ENCODE measurements around the gene NEIL1. TPM values are rescaled to one million over a fixed set of nuclear protein-coding genes. Genes with fewer than 3 reads are reported as not detected.

Gene NEIL1
- total and polyA plus RNA-seq, 10 of the 15 experiments (the other 5 are each of a cell fraction or from before 2014, with no cell fraction given): 0.10 to 2.3 (median 0.66) TPM

GRCh38 chr15:75367913-75368688, 21.3 kb downstream of the NEIL1 start, which contains the start of gene MAN2C1 (continued):
- TF ChIP-seq USF2 (IDR thresholded peaks at IDR 0.05; ENCODE audit: borderline replicate concordance, low read depth, low read length): no peak; the same call in 1 of the 2 replicates
- TF ChIP-seq, protein P1, sequence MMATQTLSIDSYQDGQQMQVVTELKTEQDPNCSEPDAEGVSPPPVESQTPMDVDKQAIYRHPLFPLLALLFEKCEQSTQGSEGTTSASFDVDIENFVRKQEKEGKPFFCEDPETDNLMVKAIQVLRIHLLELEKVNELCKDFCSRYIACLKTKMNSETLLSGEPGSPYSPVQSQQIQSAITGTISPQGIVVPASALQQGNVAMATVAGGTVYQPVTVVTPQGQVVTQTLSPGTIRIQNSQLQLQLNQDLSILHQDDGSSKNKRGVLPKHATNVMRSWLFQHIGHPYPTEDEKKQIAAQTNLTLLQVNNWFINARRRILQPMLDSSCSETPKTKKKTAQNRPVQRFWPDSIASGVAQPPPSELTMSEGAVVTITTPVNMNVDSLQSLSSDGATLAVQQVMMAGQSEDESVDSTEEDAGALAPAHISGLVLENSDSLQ (IDR thresholded peaks at IDR 0.05): 0 out of 2 replicates have a peak, but pooled peaks have one; percentile 34
- no peak for TF ChIP-seq MTA3 (IDR thresholded peaks at IDR 0.05; ENCODE audit: borderline replicate concordance, low read length)
- peak; percentile 88 for TF ChIP-seq BACH1 (IDR thresholded peaks at IDR 0.05; ENCODE audit: borderline replicate concordance)
- peak; percentile 9; the same call in 1 of the 2 replicates for TF ChIP-seq TCF7 (IDR thresholded peaks at IDR 0.05; ENCODE audit: borderline replicate concordance)
- TF ChIP-seq, protein P2, sequence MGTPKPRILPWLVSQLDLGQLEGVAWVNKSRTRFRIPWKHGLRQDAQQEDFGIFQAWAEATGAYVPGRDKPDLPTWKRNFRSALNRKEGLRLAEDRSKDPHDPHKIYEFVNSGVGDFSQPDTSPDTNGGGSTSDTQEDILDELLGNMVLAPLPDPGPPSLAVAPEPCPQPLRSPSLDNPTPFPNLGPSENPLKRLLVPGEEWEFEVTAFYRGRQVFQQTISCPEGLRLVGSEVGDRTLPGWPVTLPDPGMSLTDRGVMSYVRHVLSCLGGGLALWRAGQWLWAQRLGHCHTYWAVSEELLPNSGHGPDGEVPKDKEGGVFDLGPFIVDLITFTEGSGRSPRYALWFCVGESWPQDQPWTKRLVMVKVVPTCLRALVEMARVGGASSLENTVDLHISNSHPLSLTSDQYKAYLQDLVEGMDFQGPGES (IDR thresholded peaks at IDR 0.05): 0 out of 2 replicates have a peak, but pooled peaks have one; percentile 36
- no peak for TF ChIP-seq SKIL (IDR thresholded peaks at IDR 0.05; ENCODE audit: low read depth, poor library complexity, severe bottlenecking)
- TF ChIP-seq MEF2A (IDR thresholded peaks at IDR 0.05; ENCODE audit: insufficient read depth, low read depth, low read length): 0 out of 2 replicates have a peak, but pooled peaks have one; percentile 12
- no peak for TF ChIP-seq ZNF274 (IDR thresholded peaks at IDR 0.05; ENCODE audit: insufficient read depth, insufficient read length)
- TF ChIP-seq ZNF384 (IDR thresholded peaks at IDR 0.05; ENCODE audit: borderline replicate concordance, low read depth, low read length): no peak
- no peak; the same call in 1 of the 2 replicates for TF ChIP-seq NFIC (IDR thresholded peaks at IDR 0.05; ENCODE audit: low read depth, low read length)
- TF ChIP-seq ZBTB40 (IDR thresholded peaks at IDR 0.05; ENCODE audit: borderline replicate concordance): peak; percentile 99
- no peak for TF ChIP-seq BMI1 (IDR thresholded peaks at IDR 0.05; ENCODE audit: borderline replicate concordance)
- TF ChIP-seq, protein P3, sequence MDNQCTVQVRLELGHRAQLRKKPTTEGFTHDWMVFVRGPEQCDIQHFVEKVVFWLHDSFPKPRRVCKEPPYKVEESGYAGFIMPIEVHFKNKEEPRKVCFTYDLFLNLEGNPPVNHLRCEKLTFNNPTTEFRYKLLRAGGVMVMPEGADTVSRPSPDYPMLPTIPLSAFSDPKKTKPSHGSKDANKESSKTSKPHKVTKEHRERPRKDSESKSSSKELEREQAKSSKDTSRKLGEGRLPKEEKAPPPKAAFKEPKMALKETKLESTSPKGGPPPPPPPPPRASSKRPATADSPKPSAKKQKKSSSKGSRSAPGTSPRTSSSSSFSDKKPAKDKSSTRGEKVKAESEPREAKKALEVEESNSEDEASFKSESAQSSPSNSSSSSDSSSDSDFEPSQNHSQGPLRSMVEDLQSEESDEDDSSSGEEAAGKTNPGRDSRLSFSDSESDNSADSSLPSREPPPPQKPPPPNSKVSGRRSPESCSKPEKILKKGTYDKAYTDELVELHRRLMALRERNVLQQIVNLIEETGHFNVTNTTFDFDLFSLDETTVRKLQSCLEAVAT (IDR thresholded peaks at IDR 0.05): peak; percentile 76; the same call in 1 of the 2 replicates
- TF ChIP-seq, protein P4, sequence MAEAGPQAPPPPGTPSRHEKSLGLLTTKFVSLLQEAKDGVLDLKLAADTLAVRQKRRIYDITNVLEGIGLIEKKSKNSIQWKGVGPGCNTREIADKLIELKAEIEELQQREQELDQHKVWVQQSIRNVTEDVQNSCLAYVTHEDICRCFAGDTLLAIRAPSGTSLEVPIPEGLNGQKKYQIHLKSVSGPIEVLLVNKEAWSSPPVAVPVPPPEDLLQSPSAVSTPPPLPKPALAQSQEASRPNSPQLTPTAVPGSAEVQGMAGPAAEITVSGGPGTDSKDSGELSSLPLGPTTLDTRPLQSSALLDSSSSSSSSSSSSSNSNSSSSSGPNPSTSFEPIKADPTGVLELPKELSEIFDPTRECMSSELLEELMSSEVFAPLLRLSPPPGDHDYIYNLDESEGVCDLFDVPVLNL (IDR thresholded peaks at IDR 0.05; ENCODE audit: low read depth, low read length): no peak
